ENCODE measurements around the gene EPN3. TPM values are rescaled to one million over a fixed set of nuclear protein-coding genes. Genes with fewer than 3 reads are reported as not detected.
A peak's percentile ranks its signal among the peaks of the same experiment; 100 is the strongest.

EPN3 gene
- polyA plus RNA-seq, 1 of the 3 experiments (the other 2 are of a cell fraction) = 0.05 TPM

DNA sequence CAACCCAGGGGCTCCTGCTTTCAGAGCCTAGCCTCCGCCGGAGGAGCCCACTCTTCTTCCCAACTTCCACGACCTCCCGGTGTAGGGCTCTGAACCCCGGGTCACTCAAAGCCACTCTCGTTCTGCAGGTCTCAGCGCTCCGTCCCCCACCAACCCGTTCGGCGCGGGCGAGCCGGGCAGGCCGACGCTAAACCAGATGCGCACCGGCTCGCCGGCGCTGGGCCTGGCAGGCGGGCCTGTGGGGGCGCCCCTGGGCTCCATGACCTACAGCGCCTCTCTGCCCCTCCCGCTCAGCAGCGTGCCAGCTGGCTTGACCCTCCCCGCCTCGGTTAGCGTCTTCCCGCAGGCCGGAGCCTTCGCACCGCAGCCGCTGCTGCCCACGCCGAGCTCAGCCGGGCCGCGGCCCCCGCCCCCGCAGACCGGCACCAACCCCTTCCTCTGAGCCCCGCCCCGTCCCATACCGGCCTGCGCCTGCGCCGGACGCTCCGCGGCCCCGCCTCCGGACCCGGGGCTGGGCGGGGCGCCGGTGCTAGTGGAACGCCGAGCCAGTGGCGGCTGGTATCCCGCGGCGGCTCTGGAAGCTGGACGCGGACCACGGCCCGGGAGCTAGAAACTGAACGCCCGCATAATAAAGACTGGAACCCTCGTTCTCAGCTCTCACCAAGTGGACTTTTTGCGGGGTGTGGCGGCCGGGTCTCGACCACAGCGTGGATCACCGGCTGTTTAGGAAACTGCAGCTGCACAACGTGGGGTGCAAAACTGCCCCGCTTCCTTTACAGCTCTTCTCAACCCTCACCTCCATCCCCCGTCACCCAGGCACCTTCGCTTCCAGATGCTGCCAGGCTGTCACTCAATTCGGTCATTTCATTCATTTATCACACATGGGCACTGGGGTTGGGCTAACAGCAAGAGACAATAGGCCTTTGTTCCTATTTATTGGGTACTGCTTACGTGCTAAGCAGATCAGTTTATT is 9.5 kb downstream of the EPN3 start:
- WGBS (ENCODE audit: low lambda C conversion rate) = 5% methylated on average over 67 of the region's 82 CpGs
- H4K20me1 ChIP-seq (ENCODE audit: insufficient read depth) = no peaks in the 10 kb centered on the region
- peaks cover 4% of the 10 kb centered on the region; the same call in 1 of the 2 replicates for H3K79me2 ChIP-seq (ENCODE audit: insufficient read depth)
- TF ChIP-seq CTCF (IDR thresholded peaks at IDR 0.05) (peak; percentile 46), GABPA (IDR thresholded peaks at IDR 0.05; ENCODE audit: low read depth) (no peak), REST (IDR thresholded peaks at IDR 0.05; ENCODE audit: low read depth, low read length) (peak; percentile 52), NRF1 (IDR thresholded peaks at IDR 0.05; ENCODE audit: low read depth, low read length) (peak; percentile 98), EZH2phosphoT487 (IDR thresholded peaks at IDR 0.05; ENCODE audit: borderline replicate concordance, low read depth) (no peak), POLR2AphosphoS5 (IDR thresholded peaks at IDR 0.05; ENCODE audit: low read depth, low read length) (peak; percentile 95), SMC3 (IDR thresholded peaks at IDR 0.05; ENCODE audit: low read depth, low read length) (0 out of 2 replicates have a peak, but pooled peaks have one; percentile 8), SIN3A (IDR thresholded peaks at IDR 0.05; ENCODE audit: borderline replicate concordance, low read depth, low read length) (peak; percentile 26; the same call in 1 of the 2 replicates), CHD2 (IDR thresholded peaks at IDR 0.05; ENCODE audit: low read length, partially characterized antibody) (peak; percentile 4), TAF1 (IDR thresholded peaks at IDR 0.05; ENCODE audit: borderline replicate concordance, low read depth, low read length) (peak; percentile 71), JUND (IDR thresholded peaks at IDR 0.05) (no peak), PBX3 (IDR thresholded peaks at IDR 0.05) (peak; percentile 57), TEAD4 (IDR thresholded peaks at IDR 0.05; ENCODE audit: borderline replicate concordance, insufficient read depth) (no peak), RCOR1 (IDR thresholded peaks at IDR 0.05; ENCODE audit: low read length) (peak; percentile 8; the same call in 1 of the 2 replicates), MAX (IDR thresholded peaks at IDR 0.05; ENCODE audit: low read depth) (peak; percentile 89), MXI1 (IDR thresholded peaks at IDR 0.05; ENCODE audit: low read depth, low read length) (peak; percentile 73; the same call in 1 of the 2 replicates)
- H2AFZ ChIP-seq (ENCODE audit: low read depth) = peak overlapping the region; percentile 80
- peak overlapping the region; percentile 80 for H3K4me2 ChIP-seq
- H3K9ac ChIP-seq = peak overlapping the region; percentile 60
- no peaks in the 10 kb centered on the region for H3K36me3 ChIP-seq (replicated peaks in 1 of 2; ENCODE audit: control insufficient read depth in 1 of 2, insufficient read depth in 2 of 2, low read length in 1 of 2)
- no peaks in the 10 kb centered on the region for H3K9me2 ChIP-seq
- H3F3A ChIP-seq (replicated peaks; ENCODE audit: insufficient read depth) = peaks cover 3% of the 10 kb centered on the region
- POLR2A ChIA-PET = interaction anchor here (0.6 to 2.0 kb wide), 10 partner anchors 9 to 325 kb away, joined by 3 to 14 read pairs (median 4); partner anchors contain the start of genes EPN3 and TOB1
- CTCF ChIA-PET = interaction anchor here (0.6 to 24.2 kb wide), 19 partner anchors 9 to 380 kb away, joined by 3 to 1212 read pairs (median 5); partner anchors contain the start of genes CACNA1G, EPN3 and RSAD1
- H3K4me1 ChIP-seq (ENCODE audit: control insufficient read depth in 1 of 2, insufficient read depth in 2 of 2, low read depth in 1 of 2, low read length in 1 of 2) = peaks cover 12 to 22% of the 10 kb centered on the region in 2 experiments; a peak in 3 of 4 replicates
- no peaks in the 10 kb centered on the region for H3K27me3 ChIP-seq (ENCODE audit: insufficient read depth)
- DNase-seq = peak; percentile 100
- no peaks in the 10 kb centered on the region for H3K9me3 ChIP-seq
- peak overlapping the region; percentile 34 to 83 for H3K27ac ChIP-seq (ENCODE audit: low read depth in 2 of 2, low read length in 1 of 2)
- peak overlapping the region; percentile 56 to 61 for H3K4me3 ChIP-seq (ENCODE audit: low read depth in 2 of 2, low read length in 1 of 2)
